Activated CD4-positive, alpha-beta memory T cell treated with anti-CD3 and anti-CD28 coated beads for 36 hours (primary cell): ENCODE measurements around the gene CRY2. TPM values are rescaled to one million over a fixed set of nuclear protein-coding genes. Genes with fewer than 3 reads are reported as not detected.

Experiments used
- CTCF ChIA-PET: fragments of 350-600 bp; sonication (Branson Sonifier 250); formaldehyde crosslinking; loops from one replicate; lab custom pipeline; 2021; ENCODE audit warnings: antibody characterized with exemption, inconsistent platforms; lab: Charles Lee
- POLR2A ChIA-PET: fragments of 350-600 bp; sonication (Branson Sonifier 250); formaldehyde crosslinking; loops from one replicate; lab custom pipeline; 2021; ENCODE audit warnings: antibody characterized with exemption; lab: Charles Lee
- DNase-seq: peaks from one replicate; pipeline ENCODE4 v3.0.0-alpha.2; 2020
- H3K27ac Mint-ChIP-seq: one replicate; pipeline ENCODE4 v1.8.0; 2021; ENCODE audit warnings: mixed read lengths
- H3K27me3 Mint-ChIP-seq: one replicate; pipeline ENCODE4 v1.8.0; 2021; ENCODE audit warnings: mixed read lengths
- H3K36me3 Mint-ChIP-seq: one replicate; pipeline ENCODE4 v1.8.0; 2021; ENCODE audit warnings: mixed read lengths
- H3K4me1 Mint-ChIP-seq: one replicate; pipeline ENCODE4 v1.8.0; 2021; ENCODE audit warnings: low read depth, mixed read lengths
- H3K4me3 Mint-ChIP-seq: one replicate; pipeline ENCODE4 v1.8.0; 2021; ENCODE audit warnings: mild to moderate bottlenecking, mixed read lengths
- H3K9me3 Mint-ChIP-seq: one replicate; pipeline ENCODE4 v1.8.0; 2021; ENCODE audit warnings: mixed read lengths
- intact Hi-C: fragments of 100-400 bp; cut with micrococcal nuclease; formaldehyde crosslinking; loops from one replicate; pipeline ENCODE4 v1.15.1; 2023
- total RNA-seq, 2 experiments: library from RNA; stranded (reverse); gene quantifications; one replicate each; pipeline ENCODE4 v1.2.3, GENCODE V29; 2021

CRY2 gene
- total RNA-seq, 2 experiments from 2014 or later, result 12.1 to 13.4 TPM

DNA sequence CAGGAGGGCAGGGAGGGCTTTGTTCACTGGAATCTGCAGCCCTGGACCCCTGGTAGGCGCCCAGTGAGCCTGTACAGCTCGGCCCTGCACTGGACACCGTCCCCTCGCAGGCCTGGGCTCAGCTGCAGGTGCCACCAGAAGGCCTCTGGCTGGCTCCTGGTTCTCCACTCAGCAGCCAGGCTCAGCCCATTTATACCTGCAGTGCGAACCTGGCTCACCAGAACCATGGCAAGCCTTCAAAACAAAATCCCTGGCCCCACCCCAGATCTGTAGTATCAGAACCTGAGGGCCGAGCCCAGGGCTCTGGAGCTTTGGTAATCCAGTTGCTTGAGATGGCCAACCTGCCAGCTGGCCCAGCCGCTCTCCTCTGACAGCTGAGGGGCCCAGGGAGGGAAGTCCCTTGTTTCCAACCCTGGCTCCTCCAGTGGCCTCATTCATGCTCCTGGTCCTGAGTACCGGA is 60.7 kb downstream of the CRY2 start:
- ChIA-PET CTCF (no interaction called here), POLR2A (no interaction called here)
- no peak overlapping the region for H3K27ac Mint-ChIP-seq
- H3K27me3 Mint-ChIP-seq, result no peaks in the 10 kb centered on the region
- H3K4me3 Mint-ChIP-seq, result no peak overlapping the region
- peaks cover 8% of the 10 kb centered on the region for H3K36me3 Mint-ChIP-seq
- DNase-seq, result no peak
- H3K9me3 Mint-ChIP-seq, result no peaks in the 10 kb centered on the region
- H3K4me1 Mint-ChIP-seq, result peaks cover 4% of the 10 kb centered on the region
- intact Hi-C loops, result no loop called here

DNA sequence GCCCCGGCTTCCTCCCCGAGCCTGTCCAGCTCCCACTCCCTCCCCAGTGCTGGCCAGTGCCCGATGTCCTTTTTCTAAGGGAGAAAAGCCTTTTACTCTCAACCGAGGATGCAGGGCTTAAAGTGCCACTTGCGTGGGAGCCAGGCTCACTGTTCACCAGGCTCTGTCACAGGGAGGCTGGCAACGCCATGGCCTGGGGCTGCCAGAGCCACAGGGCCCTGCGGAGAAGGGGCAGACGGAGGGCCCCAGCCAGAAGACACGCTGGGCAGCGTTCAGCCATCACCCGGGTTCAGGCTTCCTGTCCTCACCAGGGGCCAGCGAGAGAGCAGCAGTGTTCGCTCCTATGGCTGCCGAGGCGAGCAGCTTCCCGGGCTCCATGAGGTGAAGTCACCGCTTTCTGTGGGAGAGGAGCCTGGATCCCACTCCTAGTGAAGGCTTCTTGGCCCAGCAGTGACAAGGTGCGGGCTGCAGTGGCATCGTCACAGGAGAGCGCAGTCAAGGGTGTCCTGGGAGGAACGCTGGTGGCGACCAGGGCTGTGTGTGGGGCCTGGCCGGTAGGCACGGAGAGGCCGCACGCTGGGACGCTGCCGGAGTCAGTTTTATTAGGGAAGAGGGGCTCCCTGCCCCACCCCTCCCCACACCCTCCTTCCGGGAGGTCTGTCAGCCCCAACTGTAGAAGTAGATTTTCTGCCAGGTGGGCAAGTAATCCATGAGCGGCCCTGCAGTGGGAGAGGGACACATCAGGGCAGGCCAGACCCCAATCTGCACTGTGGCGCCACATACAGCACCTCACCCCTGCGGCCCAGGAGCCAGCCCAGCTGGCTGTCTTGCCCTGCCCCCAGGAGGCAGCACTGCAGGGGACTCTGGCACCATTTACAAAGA is 62.6 kb downstream of the CRY2 start:
- intact Hi-C loops, result no loop called here
- Mint-ChIP-seq H3K4me3 (no peak overlapping the region), H3K36me3 (peaks cover 12% of the 10 kb centered on the region), H3K9me3 (no peaks in the 10 kb centered on the region), H3K27ac (no peak overlapping the region), H3K4me1 (peaks cover 4% of the 10 kb centered on the region), H3K27me3 (no peaks in the 10 kb centered on the region)
- DNase-seq, result no peak
- CTCF ChIA-PET, result no interaction called here
- POLR2A ChIA-PET, result interaction anchor here (0.6 to 1.0 kb wide), 2 partner anchors 8 to 38 kb away, joined by 3 read pairs; partner anchors contain the start of gene PEX16

DNA sequence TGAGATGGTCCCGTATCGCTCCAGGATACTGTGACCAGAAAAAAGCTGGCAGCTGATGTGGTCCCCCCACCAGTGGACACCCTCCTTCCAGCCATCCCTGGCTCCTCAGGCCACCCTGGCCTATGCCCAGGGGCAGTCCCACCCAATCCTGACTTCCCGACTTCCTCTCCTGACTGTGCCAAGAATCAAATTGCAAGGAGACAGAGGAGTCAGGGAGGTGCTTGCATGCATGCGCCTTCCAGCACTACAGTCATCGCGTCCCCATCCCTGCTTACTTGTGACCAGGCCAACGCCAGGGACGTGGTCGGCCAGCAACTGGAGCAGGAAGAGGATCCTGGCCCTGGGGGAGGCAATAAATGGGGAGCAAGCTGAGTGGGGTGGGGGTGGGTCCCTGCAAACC is 63.3 kb downstream of the CRY2 start:
- H3K36me3 Mint-ChIP-seq, result peaks cover 13% of the 10 kb centered on the region
- H3K27me3 Mint-ChIP-seq, result no peaks in the 10 kb centered on the region
- ChIA-PET POLR2A (no interaction called here), CTCF (no interaction called here)
- H3K9me3 Mint-ChIP-seq, result no peaks in the 10 kb centered on the region
- intact Hi-C loops, result no loop called here
- no peak for DNase-seq
- peaks cover 6% of the 10 kb centered on the region for H3K4me1 Mint-ChIP-seq
- H3K27ac Mint-ChIP-seq, result no peak overlapping the region
- H3K4me3 Mint-ChIP-seq, result no peak overlapping the region

DNA sequence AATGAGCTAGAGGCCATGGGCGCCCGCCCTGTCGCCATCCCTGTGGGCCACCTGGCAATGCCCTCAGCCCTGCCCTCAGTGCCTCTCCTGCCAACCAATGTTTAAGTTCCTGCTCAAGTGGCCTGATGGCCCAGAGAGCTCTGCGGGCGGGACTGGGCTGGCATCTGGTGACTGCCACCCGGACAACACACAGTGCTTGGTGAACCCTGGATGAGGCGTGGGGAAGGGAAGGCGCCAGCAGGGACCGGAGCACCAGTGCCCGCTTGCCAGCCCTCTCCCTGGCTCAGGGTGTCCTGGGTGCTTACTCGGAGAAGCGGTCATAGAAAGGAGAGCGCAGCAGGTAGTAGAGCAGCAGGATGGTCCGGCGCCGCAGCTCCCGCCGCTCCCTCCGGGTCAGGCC is 66.2 kb downstream of the CRY2 start:
- H3K27ac Mint-ChIP-seq, result no peak overlapping the region
- H3K4me1 Mint-ChIP-seq, result peaks cover 15% of the 10 kb centered on the region
- H3K4me3 Mint-ChIP-seq, result no peak overlapping the region
- no peaks in the 10 kb centered on the region for H3K9me3 Mint-ChIP-seq
- intact Hi-C loops, result no loop called here
- DNase-seq, result no peak
- no peaks in the 10 kb centered on the region for H3K27me3 Mint-ChIP-seq
- peaks cover 20% of the 10 kb centered on the region for H3K36me3 Mint-ChIP-seq
- ChIA-PET POLR2A (no interaction called here), CTCF (no interaction called here)

DNA sequence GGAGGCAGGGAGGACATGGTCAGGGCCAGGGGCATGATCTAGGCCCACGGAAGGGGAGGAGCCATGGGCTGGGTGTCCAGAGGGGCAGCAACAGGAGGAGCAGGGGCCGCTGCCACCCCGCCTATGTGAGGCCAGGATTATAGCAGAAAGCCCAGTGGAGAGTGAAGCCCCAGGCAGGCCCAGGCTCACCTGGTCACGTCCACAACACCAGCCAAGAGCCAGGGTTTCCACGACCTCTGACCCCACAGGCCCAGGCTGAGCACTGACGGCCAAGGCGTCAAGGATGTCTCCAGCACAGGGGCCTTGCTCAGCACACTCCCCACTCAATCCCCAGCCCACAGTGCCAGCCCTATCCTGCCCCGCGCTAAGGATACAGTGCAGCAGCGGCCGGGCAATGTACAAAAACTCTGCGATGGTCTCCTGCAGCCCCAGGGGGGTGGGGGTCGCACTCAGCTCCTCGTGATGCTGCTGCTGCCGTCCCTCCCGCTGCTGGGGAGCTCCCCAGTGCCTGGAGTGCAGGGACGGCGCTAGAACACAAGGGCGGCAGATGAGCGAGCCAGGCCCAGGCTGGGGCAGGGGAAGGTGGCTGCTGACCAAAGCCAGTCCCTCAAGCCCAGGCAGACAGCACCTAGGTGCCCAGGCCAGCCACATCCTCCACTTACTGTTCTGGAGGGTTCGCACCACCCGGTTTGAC is 66.8 kb downstream of the CRY2 start:
- ChIA-PET POLR2A (no interaction called here), CTCF (no interaction called here)
- Mint-ChIP-seq H3K9me3 (no peaks in the 10 kb centered on the region), H3K27me3 (no peaks in the 10 kb centered on the region), H3K27ac (no peak overlapping the region), H3K36me3 (peaks cover 20% of the 10 kb centered on the region), H3K4me1 (peaks cover 20% of the 10 kb centered on the region), H3K4me3 (no peak overlapping the region)
- DNase-seq, result no peak
- intact Hi-C loops, result no loop called here

DNA sequence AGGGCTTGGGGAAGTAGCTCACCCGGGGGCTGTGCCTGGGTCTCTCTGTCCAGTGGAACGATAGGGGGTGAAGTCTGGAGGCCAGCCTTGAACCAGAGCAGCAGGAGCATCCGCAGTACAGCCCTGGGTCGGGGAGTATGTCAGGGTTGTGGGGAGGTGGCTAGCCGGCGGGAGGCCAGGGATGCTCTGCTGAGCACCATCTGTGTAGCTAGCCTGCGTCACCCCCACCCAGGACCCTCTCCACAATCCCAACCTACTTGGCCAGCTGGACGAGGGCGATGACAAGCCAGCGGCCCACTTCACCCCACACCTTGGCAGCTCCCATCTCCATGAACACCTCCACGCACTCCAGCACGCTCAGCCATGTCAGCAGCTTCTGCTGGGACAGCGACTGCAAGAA is 68.2 kb downstream of the CRY2 start:
- POLR2A ChIA-PET, result no interaction called here
- Mint-ChIP-seq H3K27ac (no peak overlapping the region), H3K4me3 (no peak overlapping the region), H3K36me3 (peaks cover 20% of the 10 kb centered on the region), H3K27me3 (no peaks in the 10 kb centered on the region), H3K9me3 (no peaks in the 10 kb centered on the region), H3K4me1 (peaks cover 26% of the 10 kb centered on the region)
- DNase-seq, result no peak
- CTCF ChIA-PET, result no interaction called here
- intact Hi-C loops, result loop anchor here (5.0 kb wide), 2 partner anchors 207 to 1348 kb away; partner anchors contain the start of genes CD82 and PHF21A

DNA sequence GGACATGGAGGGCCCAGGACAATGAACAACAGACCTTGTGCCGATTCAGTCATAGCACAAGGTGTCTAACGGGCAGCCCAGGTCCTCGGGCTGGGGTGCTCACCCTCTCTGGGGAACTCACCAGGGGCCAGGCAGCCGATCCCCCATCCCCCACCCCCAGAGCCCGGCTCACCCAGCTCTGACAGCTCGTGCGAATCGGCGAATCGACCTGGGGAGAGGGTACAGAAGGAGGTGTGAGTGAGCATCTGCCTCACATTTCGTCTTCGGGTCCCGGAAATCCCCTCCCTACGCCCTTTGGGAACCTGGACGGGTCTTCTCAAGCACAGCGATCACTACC is 70.0 kb downstream of the CRY2 start:
- Mint-ChIP-seq H3K36me3 (peaks cover 12% of the 10 kb centered on the region), H3K27me3 (peaks cover 3% of the 10 kb centered on the region), H3K4me3 (peak overlapping the region; percentile 96), H3K27ac (peak overlapping the region; percentile 96), H3K4me1 (peaks cover 26% of the 10 kb centered on the region), H3K9me3 (no peaks in the 10 kb centered on the region)
- CTCF ChIA-PET, result interaction anchor here (0.6 to 2.2 kb wide), 3 partner anchors 71 to 89 kb away, joined by 3 to 7 read pairs (median 6); no protein-coding TSS in a partner anchor
- peak; percentile 42 for DNase-seq
- POLR2A ChIA-PET, result interaction anchor here (2.0 to 2.2 kb wide), 2 partner anchors 10 to 70 kb away, joined by 5 to 7 read pairs; partner anchors contain the start of gene CRY2
- intact Hi-C loops, result loop anchor here (5.0 kb wide), 2 partner anchors 205 to 1350 kb away; partner anchors contain the start of genes CD82 and PHF21A

DNA sequence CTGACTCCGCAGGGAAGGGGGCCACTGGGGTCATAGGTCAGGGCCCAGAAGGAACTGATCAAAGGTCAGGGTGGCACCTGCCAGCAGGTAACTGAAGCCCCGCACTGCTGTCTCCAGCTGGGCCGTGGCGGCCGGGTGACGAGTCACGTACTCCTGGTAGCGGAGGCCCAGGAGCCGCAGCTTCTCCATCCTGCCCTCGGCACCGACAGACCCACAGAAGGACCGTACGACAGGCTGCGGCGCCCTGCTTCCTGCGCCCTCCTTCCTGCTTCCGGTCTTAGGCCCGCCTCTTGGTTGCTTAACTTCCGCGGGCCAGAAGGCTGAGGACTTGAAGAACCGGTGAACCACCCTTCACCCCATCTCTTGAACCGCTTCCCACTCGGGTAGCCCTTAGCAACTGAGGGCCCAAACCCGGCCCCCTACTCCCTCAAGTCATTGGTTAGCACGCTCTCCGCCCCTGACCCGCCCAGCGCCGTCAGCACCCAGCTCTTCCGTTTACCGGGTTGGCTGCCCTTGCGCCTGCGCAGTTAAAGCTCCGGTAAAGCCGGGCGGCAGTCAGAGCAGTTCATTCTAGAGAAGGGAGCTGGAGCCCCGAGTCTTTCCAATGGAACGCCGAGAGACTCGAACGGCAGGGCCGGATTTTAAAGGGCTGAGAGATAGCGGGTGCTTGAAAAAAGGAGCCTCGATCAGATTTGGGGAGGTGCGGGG is 70.5 kb downstream of the CRY2 start, which contains the start of gene PEX16:
Gene PEX16, minus strand, starts transcription at position 255 of the 708 bp plus-strand sequence. Its CDS starts 66 bp downstream, at position 189.
- peak; percentile 98 for DNase-seq
- no peaks in the 10 kb centered on the region for H3K9me3 Mint-ChIP-seq
- intact Hi-C loops, result loop anchor here (1.0 to 5.0 kb wide), 6 partner anchors 70 to 1350 kb away; partner anchors contain the start of genes ARHGAP1, CD82, CRY2 and PHF21A
- peaks cover 26% of the 10 kb centered on the region for H3K4me1 Mint-ChIP-seq
- H3K27ac Mint-ChIP-seq, result peak within 1 kb of the TSS; percentile 96
- ChIA-PET POLR2A (interaction anchor here (0.7 to 2.2 kb wide), 6 partner anchors 8 to 321 kb away, joined by 3 to 7 read pairs (median 4); partner anchors contain the start of gene CRY2), CTCF (interaction anchor here (0.6 to 2.2 kb wide), 7 partner anchors 71 to 320 kb away, joined by 3 to 7 read pairs (median 4); no protein-coding TSS in a partner anchor)
- H3K27me3 Mint-ChIP-seq, result peaks cover 3% of the 10 kb centered on the region
- H3K4me3 Mint-ChIP-seq, result peak within 1 kb of the TSS; percentile 96
- H3K36me3 Mint-ChIP-seq, result peaks cover 12% of the 10 kb centered on the region

DNA sequence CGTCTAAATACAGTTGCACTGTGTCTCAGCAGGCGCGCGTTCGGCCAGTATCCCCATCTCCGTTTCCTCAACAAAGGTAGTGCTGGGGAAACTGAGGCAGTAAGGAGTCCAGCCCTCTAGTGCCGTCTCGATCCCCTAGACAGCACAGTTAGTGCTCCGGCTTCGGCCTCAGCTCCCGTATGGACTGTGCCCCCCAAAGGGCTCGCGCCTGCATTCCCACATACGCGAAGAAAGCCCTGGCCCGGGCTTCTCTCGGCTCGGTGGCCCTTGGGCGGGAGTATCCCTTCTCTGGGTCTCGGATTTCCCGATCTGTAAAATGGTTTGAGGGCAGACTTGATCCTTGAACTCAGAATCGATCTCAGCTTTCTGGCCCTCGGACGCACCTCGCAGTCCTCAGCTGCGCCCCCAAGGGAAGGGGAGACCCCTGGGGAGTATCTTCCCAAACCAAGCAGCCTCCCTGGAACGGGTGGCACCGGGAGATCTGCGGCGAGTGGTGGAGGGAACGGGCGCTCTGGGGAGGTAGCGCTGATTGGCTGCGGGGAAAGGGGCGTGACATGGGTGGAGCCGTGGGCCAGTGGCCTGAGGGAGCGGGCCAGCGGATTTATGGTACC is 71.2 kb downstream of the CRY2 start:
- Mint-ChIP-seq H3K9me3 (no peaks in the 10 kb centered on the region), H3K4me1 (peaks cover 28% of the 10 kb centered on the region), H3K27ac (peak overlapping the region; percentile 96), H3K4me3 (peak overlapping the region; percentile 96), H3K27me3 (peaks cover 6% of the 10 kb centered on the region), H3K36me3 (peaks cover 12% of the 10 kb centered on the region)
- intact Hi-C loops, result loop anchor here (1.0 to 5.0 kb wide), 6 partner anchors 71 to 1351 kb away; partner anchors contain the start of genes ARHGAP1, CD82, CRY2 and PHF21A
- ChIA-PET CTCF (interaction anchor here (0.6 to 2.2 kb wide), 7 partner anchors 59 to 320 kb away, joined by 3 to 7 read pairs (median 4); no protein-coding TSS in a partner anchor), POLR2A (interaction anchor here (0.7 to 2.2 kb wide), 6 partner anchors 9 to 320 kb away, joined by 3 to 7 read pairs (median 4); partner anchors contain the start of gene CRY2)
- DNase-seq, result peak; percentile 83

DNA sequence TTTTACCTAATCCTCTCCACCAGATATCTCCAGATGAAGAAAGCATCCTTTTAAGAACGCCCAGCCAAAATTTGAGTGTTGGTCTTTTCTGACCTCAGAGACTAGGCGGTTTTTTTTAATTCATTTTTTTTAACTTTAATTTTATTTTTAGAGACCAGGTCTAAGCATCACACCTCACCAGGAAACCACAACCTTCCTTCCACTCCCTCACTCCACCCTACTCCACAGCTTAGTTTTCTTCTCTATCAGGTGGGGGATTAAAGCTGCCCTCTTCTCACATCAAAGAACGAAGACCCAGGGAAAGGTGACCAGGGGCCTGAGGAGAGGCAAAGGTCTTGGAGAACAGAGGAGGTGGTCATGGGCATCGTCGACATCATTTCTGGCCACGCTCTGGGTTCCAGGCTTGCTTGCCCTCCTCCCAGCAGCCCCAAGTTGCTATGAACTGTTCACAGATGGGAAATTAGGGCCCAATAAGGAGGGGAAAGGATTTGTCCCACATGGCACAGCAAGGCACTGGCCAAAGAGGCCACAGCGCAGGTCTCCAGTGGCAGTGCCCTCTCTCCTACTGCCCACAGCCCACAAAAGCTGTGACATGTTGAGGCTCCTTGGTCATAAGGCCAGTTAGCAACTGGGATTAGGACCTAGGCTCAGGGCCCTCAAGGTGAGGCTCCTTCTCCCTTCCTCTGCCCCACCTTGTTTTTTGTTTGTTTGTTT is 71.8 kb downstream of the CRY2 start:
- DNase-seq, result no peak
- peak overlapping the region; percentile 96 for H3K4me3 Mint-ChIP-seq
- H3K9me3 Mint-ChIP-seq, result no peaks in the 10 kb centered on the region
- H3K27ac Mint-ChIP-seq, result peak overlapping the region; percentile 89
- peaks cover 10% of the 10 kb centered on the region for H3K36me3 Mint-ChIP-seq
- CTCF ChIA-PET, result interaction anchor here (0.6 to 1.1 kb wide), 3 partner anchors 59 to 147 kb away, joined by 3 to 4 read pairs (median 3); no protein-coding TSS in a partner anchor
- intact Hi-C loops, result loop anchor here (1.0 to 5.0 kb wide), 6 partner anchors 72 to 1352 kb away; partner anchors contain the start of genes ARHGAP1, CD82, CRY2 and PHF21A
- H3K4me1 Mint-ChIP-seq, result peaks cover 29% of the 10 kb centered on the region
- POLR2A ChIA-PET, result interaction anchor here (2.2 kb wide), 1 partner anchor 8 kb away, joined by 7 read pairs; no protein-coding TSS in a partner anchor
- peaks cover 9% of the 10 kb centered on the region for H3K27me3 Mint-ChIP-seq
